ENCODE data around the gene SPON2.

The SPON2 gene

GRCh38 chr4:1206299-1207156 is 34.1 kb upstream of the SPON2 start:
- TF ChIP-seq TAF1 (IDR thresholded peaks at IDR 0.05; ENCODE audit: borderline replicate concordance, insufficient read depth, low read length) (no peak), FOXP2 (optimal IDR thresholded peaks at IDR 0.05; ENCODE audit: borderline replicate concordance, extremely low read depth, extremely low read length, insufficient read depth) (no peak), POLR2AphosphoS5 (IDR thresholded peaks at IDR 0.05; ENCODE audit: low read depth, low read length) (no peak), REST (IDR thresholded peaks at IDR 0.05; ENCODE audit: insufficient read depth in 1 of 2, low read depth in 2 of 2, low read length in 2 of 2) (no peak), SIN3A (IDR thresholded peaks at IDR 0.05; ENCODE audit: borderline replicate concordance, insufficient read depth, low read length) (no peak)

GRCh38 chr4:1205586-1206298 is 33.4 kb upstream of the SPON2 start:
- no peak for TF ChIP-seq TAF1 (IDR thresholded peaks at IDR 0.05; ENCODE audit: borderline replicate concordance, insufficient read depth, low read length)
- no peak for TF ChIP-seq POLR2AphosphoS5 (IDR thresholded peaks at IDR 0.05; ENCODE audit: low read depth, low read length)
- TF ChIP-seq REST (IDR thresholded peaks at IDR 0.05; ENCODE audit: insufficient read depth in 1 of 2, low read depth in 2 of 2, low read length in 2 of 2) = no peak

GRCh38 chr4:1204828-1205585 is 32.6 kb upstream of the SPON2 start:
- no peak for TF ChIP-seq POLR2AphosphoS5 (IDR thresholded peaks at IDR 0.05; ENCODE audit: low read depth, low read length)
- TF ChIP-seq FOXP2 (optimal IDR thresholded peaks at IDR 0.05; ENCODE audit: borderline replicate concordance, extremely low read depth, extremely low read length, insufficient read depth) = no peak
- no peak for TF ChIP-seq REST (IDR thresholded peaks at IDR 0.05; ENCODE audit: insufficient read depth in 1 of 2, low read depth in 2 of 2, low read length in 2 of 2)
- TF ChIP-seq TAF1 (IDR thresholded peaks at IDR 0.05; ENCODE audit: borderline replicate concordance, insufficient read depth, low read length) = no peak
- no peak for TF ChIP-seq SIN3A (IDR thresholded peaks at IDR 0.05; ENCODE audit: borderline replicate concordance, insufficient read depth, low read length)

- no peak for TF ChIP-seq POLR2AphosphoS5 (IDR thresholded peaks at IDR 0.05; ENCODE audit: low read depth, low read length)
- no peak for TF ChIP-seq FOXP2 (optimal IDR thresholded peaks at IDR 0.05; ENCODE audit: borderline replicate concordance, extremely low read depth, extremely low read length, insufficient read depth)
- TF ChIP-seq REST (IDR thresholded peaks at IDR 0.05; ENCODE audit: insufficient read depth in 1 of 2, low read depth in 2 of 2, low read length in 2 of 2) = no peak
- TF ChIP-seq TAF1 (IDR thresholded peaks at IDR 0.05; ENCODE audit: borderline replicate concordance, insufficient read depth, low read length) = no peak
- TF ChIP-seq SIN3A (IDR thresholded peaks at IDR 0.05; ENCODE audit: borderline replicate concordance, insufficient read depth, low read length) = no peak
Measured at GRCh38 chr4:1204286-1204827, 32.0 kb upstream of the SPON2 start.
